ENCODE results near the gene CCDC83.
"Not testable (repeated sequence)": the region's sequence is repeated elsewhere in the genome, so short reads cannot be mapped to it uniquely, and the experiment has no call there.

The CCDC83 gene

DNA sequence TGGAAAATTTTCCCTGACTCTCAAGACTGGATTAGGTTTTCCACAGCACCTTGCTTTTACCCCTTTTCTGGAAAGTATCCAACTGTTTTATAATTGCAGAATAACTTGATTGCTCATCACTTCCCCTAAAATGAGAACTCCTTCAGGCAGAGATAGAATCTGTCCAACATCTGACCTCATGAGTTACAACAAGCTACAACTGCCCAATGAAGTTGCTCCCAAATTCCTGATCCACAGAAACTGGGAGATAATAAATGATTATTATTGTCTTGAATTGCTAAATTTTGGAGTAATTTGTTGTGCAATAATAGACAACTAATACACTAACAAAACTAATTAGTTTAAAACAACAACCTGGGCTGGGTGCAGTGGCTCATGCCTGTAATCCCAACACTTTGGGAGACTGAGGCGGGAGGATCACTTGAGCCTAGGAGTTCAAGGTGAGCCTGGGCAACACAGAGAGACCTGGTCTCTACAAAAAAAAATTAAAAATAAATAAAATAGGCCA is 10.0 kb upstream of the CCDC83 start:
- H3K4me3 ChIP-seq (ENCODE audit: control insufficient read depth, low read depth, low read length): no peak overlapping the region
- DNase-seq (ENCODE audit: low read depth): peak; percentile 51

DNA sequence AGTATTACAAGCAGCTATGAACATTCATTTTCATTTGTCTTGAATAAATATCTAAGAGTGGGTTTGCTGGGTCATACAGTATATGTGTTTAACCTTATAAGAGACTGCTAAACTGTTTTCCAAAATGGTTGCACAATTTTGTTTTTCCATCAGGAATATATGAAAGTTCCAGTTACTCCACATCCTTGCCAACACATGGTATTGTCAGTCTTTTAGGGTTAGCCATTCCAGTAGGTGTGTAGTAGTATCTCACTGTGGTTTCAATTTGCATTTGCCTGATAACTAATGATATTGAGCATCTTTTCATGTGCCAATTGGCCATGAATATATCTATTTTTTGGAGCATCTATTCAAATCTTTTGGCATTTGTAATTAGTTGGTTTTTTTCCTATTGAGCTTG is 7.7 kb upstream of the CCDC83 start:
- TF ChIP-seq, protein P1, sequence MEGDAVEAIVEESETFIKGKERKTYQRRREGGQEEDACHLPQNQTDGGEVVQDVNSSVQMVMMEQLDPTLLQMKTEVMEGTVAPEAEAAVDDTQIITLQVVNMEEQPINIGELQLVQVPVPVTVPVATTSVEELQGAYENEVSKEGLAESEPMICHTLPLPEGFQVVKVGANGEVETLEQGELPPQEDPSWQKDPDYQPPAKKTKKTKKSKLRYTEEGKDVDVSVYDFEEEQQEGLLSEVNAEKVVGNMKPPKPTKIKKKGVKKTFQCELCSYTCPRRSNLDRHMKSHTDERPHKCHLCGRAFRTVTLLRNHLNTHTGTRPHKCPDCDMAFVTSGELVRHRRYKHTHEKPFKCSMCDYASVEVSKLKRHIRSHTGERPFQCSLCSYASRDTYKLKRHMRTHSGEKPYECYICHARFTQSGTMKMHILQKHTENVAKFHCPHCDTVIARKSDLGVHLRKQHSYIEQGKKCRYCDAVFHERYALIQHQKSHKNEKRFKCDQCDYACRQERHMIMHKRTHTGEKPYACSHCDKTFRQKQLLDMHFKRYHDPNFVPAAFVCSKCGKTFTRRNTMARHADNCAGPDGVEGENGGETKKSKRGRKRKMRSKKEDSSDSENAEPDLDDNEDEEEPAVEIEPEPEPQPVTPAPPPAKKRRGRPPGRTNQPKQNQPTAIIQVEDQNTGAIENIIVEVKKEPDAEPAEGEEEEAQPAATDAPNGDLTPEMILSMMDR (conservative IDR thresholded peaks at IDR 0.05; ENCODE audit: control insufficient read depth, insufficient read depth, low read depth, low read length): no peak
- DNase-seq (ENCODE audit: low read depth): no peak
- H3K4me3 ChIP-seq (ENCODE audit: control insufficient read depth, low read depth, low read length): no peak overlapping the region

More for the DNA sequence above, 10.0 kb upstream of the CCDC83 start:
- TF ChIP-seq, protein P1 (conservative IDR thresholded peaks at IDR 0.05; ENCODE audit: control insufficient read depth, insufficient read depth, low read depth, low read length): no peak

DNA sequence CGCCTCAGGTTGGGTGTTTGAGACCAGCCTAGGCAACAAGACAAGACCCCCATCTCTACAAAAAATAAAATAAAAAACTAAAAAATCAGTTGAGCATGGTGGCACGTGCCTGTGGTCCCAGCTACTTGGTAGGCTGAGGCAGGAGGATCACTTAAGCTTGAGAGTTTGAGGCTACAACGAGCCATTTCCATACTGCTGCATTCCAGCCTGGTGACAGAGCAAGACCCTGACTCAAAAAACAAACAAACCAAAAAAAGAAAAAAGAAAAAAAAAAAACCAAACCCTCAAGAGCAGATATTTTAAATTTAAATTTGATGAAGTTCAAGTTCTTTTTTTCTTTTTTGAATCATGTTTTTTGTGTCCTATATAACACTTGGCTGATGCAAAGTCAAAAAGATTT is 7.2 kb upstream of the CCDC83 start:
- DNase-seq (ENCODE audit: low read depth): no peak
- TF ChIP-seq, protein P1 (conservative IDR thresholded peaks at IDR 0.05; ENCODE audit: control insufficient read depth, insufficient read depth, low read depth, low read length): no peak
- H3K4me3 ChIP-seq (ENCODE audit: control insufficient read depth, low read depth, low read length): no peak overlapping the region

DNA sequence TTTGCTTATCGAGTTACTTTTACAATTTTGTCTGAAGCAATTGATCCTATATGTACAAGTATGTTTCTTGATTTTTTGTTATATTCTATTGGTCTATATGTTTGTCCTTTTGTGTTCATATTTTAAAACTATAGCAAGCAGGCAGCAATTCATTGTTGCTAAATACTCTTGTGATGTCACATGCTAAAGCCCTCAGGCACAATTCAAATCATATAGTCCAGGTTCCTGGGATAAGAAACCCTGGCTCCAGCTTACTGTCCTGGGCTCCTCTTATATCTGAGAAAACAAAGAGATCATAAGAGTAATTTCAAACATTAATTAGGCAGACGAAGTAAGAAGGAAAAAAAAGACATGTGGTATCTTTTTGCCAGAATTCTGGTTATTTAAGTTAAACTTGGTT is 6.6 kb upstream of the CCDC83 start:
- no peak overlapping the region for H3K4me3 ChIP-seq (ENCODE audit: control insufficient read depth, low read depth, low read length)
- TF ChIP-seq, protein P1 (conservative IDR thresholded peaks at IDR 0.05; ENCODE audit: control insufficient read depth, insufficient read depth, low read depth, low read length): no peak
- no peak for DNase-seq (ENCODE audit: low read depth)

DNA sequence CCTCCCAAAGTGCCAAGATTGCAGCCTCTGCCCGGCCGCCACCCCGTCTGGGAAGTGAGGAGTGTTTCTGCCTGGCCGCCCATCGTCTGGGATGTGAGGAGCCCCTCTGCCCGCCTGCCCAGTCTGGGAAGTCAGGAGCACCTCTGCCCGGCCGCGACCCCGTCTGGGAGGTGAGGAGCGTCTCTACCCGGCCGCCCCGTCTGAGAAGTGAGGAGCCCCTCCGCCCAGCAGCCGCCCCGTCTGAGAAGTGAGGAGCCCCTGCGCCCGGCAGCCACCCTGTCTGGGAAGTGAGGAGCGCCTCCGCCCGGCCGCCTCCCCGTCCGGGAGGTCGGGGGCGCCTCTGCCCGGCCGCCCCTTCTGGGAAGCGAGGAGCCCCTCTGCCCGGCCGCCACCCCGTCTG is 2.4 kb upstream of the CCDC83 start:
- DNase-seq (ENCODE audit: low read depth); H3K4me3 ChIP-seq (ENCODE audit: control insufficient read depth, low read depth, low read length): not testable (repeated sequence)

DNA sequence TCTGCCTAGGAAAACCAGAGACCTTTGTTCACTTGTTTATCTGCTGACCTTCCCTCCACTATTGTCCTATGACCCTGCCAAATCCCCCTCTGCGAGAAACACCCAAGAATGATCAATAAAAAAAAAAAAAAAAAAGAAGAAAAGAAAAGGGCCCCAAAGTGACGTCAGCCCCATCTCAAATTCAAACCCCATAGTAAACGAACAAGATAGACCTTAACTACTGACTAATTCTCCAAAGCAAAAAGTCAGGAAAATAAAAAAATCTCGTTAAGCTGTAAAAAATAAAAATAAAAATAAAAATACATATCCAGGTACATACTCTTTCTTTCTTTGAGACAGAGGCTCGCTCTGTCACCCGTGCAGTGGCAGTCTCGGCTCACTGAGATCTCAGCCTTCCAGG is 1.6 kb upstream of the CCDC83 start:
- H3K4me3 ChIP-seq (ENCODE audit: control insufficient read depth, low read depth, low read length); DNase-seq (ENCODE audit: low read depth): not testable (repeated sequence)

DNA sequence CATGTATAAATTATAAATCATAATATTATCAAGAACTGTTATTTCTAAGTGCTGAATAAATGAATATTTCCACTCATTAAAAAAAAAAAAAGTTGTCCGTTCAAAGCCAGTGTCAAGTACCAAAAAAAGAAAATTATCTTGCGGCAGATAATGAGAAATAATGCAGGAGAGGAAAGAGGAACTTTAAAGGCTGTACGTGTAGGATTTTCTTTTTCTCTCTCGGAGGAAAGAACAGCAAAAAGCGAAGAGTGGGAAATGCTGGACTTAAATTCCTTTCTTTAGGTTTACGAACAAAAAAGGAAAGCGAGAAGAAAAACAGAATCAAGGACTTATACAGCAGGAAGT is 999 bp upstream of the CCDC83 start:
- TF ChIP-seq, protein P1 (conservative IDR thresholded peaks at IDR 0.05; ENCODE audit: control insufficient read depth, insufficient read depth, low read depth, low read length): no peak
- peak overlapping the region; percentile 58 for H3K4me3 ChIP-seq (ENCODE audit: control insufficient read depth, low read depth, low read length)
- no peak for DNase-seq (ENCODE audit: low read depth)

DNA sequence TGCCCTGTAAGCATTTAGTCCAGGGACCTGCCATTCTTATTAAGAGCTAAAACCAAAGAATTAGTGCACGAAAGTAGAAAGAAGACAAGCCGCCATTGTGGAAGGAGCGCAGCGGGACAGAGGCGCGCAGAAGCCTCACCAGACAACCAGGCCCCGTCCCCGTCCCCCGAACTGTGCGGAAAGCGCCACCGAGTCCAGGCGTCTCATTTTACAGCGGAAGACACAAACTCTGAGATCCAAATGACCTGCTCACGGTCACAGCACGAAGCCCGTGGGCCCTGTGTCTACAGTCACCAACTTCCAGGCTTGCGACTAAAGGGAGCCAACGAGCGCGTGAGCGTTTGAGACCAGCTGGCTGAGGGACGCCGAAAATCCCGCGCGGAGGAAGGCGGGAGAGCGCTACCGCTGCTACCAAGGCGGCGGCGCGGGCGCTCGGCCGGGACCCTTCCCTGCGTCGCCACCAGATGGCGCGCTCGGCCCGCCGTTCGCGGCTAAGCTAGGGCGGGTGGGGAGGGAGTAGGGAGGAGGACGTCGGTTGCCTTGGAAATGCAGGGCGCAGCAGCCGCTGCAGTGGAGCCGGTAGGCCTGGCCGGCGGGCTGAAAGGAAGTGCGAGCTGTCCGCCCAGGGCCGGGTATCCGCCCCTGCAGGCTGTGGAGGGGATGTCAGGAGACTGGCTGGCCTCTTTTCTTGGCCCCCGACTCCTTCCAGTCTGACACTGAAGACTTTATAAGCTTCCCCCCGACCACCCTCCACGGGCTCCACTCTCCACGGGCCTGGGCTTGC is 434 bp upstream of the CCDC83 start:
- peak; percentile 89 for DNase-seq (ENCODE audit: low read depth)
- TF ChIP-seq, protein P1 (conservative IDR thresholded peaks at IDR 0.05; ENCODE audit: control insufficient read depth, insufficient read depth, low read depth, low read length): peak; percentile 40

More for the DNA sequence above, 434 bp upstream of the CCDC83 start:
- H3K4me3 ChIP-seq (ENCODE audit: control insufficient read depth, low read depth, low read length): peak overlapping the region; percentile 58
